HG02885 (cell line): ENCODE data around the gene TANGO2.

ENCODE experiments used
- ATAC-seq: cut with Tn5 transposase; IDR thresholded peaks from one replicate; pipeline ENCODE4 v1.9.1; 2021; ENCODE audit warnings: mild to moderate bottlenecking; ENCODE audit not compliant: unreplicated experiment, poor library complexity

Gene TANGO2

GRCh38 chr22:20083157-20083890 lies 62.4 kb downstream of the TANGO2 start:
- ATAC-seq = no peak

DNA sequence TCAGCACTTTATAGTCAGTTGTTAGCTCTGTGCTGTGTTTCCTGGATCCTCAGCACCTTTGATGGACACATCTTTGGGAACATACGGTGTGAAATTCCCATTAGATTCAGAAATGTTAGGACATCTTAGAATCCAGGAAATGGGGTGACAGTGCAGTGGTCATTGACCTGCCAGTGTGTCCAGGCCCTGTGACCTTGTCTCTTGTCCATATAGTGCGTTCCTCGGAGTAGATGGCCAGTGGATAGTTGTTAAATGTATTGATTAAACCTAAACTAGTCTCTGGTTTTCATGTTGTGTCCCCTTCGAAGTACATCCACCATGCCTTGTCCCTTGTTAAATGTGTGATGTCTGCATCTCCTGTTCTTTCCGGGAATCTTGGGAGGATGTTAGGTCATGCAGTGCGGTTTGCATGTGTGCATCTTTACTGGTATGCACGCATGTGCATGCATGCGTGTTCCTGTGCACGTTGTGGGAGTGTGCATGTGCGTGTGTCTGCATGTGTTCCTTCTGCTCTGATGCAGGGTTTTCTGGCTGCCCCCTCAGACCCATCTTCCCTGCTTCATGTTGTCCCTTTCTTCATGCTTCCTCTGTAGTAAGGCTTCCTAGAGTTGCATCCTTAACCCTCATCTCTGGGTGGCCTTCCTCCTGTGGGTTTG lies 63.1 kb downstream of the TANGO2 start:
- no peak for ATAC-seq

- no peak for ATAC-seq
These were observed 63.9 kb downstream of the TANGO2 start for GRCh38 chr22:20084547-20085413.

GRCh38 chr22:20085651-20086050 lies 64.7 kb downstream of the TANGO2 start:
- no peak for ATAC-seq

DNA sequence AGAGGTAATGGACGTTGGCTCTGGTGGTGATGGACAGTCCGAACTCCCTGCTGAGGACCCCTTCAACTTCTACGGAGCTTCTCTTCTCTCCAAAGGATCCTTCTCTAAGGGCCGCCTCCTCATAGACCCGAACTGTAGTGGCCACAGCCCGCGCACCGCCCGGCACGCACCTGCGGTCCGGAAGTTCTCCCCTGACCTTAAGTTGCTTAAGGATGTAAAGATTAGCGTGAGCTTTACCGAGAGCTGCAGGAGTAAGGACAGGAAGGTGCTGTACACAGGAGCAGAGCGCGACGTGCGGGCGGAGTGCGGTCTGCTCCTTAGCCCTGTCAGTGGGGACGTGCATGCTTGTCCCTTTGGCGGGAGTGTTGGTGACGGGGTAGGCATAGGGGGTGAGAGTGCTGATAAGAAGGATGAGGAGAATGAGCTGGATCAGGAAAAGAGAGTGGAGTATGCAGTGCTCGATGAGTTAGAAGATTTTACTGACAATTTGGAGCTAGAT lies 65.2 kb downstream of the TANGO2 start:
- ATAC-seq = no peak

DNA sequence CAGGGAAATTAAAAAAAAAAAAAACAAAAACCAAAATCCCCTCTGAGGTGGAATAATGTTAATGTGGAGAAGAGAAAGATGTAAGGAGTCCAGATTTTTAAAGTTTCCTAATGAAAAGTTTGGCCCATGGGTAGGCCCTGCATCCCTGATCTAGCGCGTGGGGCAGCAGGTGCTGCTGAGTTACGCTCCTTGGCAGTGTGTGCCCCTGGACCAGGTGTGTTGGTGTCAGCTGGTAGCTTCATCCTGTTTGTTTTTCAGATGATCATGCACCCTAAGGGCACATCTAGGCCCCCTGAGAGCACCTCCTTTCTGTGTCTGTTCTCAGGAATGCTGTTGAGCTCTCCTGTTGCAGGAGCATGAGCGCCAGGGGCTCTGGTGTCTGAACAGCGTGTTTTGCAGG lies 65.9 kb downstream of the TANGO2 start:
- no peak for ATAC-seq

DNA sequence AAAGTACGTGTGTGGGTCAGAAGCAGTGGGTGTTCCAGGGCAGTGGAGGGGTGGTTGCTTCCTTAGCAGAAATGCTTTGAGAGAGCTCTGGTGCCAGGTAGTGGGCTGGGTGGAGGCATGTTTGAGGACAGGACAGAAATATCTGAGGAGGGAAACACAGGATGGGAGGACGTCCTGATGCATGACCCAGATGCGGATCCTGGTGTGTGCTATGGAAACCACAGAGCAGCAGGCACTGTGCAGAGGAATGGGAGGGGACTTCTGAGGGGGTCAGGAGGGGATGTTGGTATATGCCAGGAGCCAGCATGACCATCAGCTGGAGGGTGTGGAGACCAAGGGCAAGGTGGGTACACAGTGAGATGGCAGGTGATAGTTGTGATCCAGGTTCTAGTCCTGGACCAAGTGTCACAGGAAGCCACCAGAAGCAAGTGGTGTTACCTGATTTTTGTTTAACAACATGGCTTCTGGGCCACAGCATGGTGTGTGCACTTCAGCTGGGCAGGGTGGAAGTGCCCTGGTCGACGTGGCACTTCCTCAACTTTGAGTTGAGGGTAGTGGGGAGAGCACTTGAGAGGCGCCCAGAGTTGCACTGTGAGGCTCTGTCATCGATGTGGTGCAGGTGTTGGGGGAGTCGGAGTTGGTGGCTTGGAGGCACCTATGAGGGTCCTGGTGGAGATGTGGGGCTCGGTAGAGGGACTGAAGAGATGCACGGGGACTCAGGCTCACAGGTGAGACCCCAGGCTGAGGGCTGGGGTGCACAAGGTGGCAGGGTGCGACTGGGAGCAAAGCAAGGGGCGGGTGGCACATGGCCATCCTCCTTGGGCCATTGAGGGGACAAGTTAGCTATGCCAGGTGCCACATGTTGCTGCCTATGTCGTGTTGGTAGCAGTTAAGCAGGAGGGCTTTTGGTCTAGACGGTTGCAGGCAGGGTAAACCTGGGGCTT lies 66.7 kb downstream of the TANGO2 start:
- ATAC-seq = no peak

GRCh38 chr22:20088263-20088648 lies 67.3 kb downstream of the TANGO2 start:
- ATAC-seq = no peak

GRCh38 chr22:20089226-20089976 lies 68.5 kb downstream of the TANGO2 start:
- no peak for ATAC-seq

DNA sequence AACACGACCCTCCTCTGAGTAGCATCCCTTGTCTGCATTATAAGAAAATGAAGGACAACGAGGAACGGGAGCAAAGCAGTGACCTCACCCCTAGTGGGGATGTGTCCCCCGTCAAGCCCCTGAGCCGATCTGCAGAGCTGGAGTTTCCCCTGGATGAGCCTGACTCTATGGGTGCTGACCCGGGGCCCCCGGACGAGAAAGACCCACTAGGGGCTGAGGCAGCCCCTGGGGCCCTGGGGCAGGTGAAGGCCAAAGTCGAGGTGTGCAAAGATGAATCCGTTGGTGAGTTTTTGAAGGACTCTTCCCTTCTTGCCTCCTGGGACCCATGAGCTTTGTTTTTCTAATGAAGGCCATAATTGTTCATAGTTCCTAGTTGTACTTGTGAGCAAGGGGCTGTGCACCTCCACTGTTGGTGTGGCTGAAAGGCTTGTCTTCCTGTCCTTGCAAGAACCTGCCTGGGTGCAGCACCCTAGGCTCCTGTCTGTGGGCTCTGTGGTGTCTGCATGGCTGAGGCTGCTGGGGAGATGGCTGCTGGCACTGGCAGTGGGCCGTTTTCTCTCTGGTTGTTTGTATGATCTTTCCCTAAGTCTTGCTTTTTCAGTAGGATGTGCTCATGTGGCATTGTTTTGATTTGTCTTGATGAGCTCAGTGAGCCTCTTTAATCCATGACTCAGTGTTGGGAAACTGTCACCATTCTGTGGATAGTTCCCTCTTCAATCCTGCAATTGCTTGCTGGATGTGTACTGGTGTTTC lies 69.2 kb downstream of the TANGO2 start:
- ATAC-seq = no peak

GRCh38 chr22:20090730-20091240 lies 69.9 kb downstream of the TANGO2 start:
- no peak for ATAC-seq

GRCh38 chr22:20091690-20092476 lies 71.0 kb downstream of the TANGO2 start:
- no peak for ATAC-seq

DNA sequence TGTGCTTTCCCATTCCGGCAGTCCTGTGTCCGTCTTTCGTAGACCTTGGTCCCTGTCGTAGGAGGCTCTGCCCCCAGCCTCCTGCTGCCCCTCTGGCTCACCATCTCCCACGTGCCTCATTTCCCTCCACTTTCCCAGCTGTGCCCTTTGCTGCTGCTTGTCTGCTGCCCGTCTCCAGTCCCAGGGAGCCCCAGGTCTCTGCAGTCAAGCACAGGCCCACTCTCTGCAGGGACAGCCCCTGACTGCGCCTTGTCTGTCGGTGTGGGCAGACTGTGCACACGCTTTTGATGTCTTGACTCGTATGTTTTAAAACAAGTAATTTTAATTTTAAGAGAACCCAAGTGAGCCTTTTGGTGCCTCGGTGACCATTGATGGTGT lies 71.6 kb downstream of the TANGO2 start:
- no peak for ATAC-seq

- no peak for ATAC-seq
These were observed 72.7 kb downstream of the TANGO2 start for GRCh38 chr22:20093418-20094196.

DNA sequence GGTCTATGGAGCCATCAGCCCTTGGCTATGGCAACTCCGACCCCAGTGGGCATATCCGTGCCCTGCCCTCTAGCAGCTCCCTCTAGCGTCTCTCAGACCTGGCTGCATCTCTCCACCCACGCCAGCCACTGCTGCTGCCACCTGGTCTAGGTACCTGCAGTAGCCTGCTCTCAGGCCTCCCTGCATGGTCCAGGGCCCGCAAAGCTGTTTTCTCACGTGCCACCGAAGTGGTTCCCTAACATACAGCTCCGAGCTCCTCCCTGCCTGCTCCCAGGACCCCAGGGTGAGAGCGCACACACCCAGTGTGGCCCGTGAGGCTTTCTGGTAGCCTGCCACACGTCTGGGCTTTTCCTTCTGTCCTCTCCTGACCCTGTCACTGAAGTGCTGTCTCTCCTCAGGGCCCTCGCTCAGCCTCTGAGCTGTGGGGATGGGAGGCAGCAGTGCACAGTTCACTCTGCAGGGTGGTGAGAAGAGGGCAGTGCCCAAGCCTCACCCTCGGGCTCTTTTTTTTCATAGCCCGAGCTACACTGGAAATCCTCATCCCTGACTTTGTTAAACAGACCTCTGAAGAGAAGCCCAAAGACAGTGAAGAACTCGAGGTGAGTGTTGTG lies 73.4 kb downstream of the TANGO2 start:
- no peak for ATAC-seq

- ATAC-seq = no peak
These were observed 74.6 kb downstream of the TANGO2 start for GRCh38 chr22:20095521-20095920.
